Esophagus muscularis mucosa (tissue), 4 donors: ENCODE measurements around the gene CDC123.

Experiments
- EP300 ChIP-seq: sonication (generic); formaldehyde crosslinking; IDR thresholded peaks from one replicate; pipeline ENCODE4 v1.6.1; 2017; ENCODE audit warnings: antibody characterized with exemption
- POLR2A ChIP-seq: fragments of 450-650 bp; IDR thresholded peaks from one replicate; pipeline ENCODE4 v1.6.1; 2017; ENCODE audit warnings: antibody characterized with exemption, moderate library complexity, mild to moderate bottlenecking, low read depth
- TF ChIP-seq, protein P1 (sequence below), 3 experiments: fragments of 200-600 bp in 2 of 3; fragments of 450-650 bp in 1 of 3; sonication (generic) in 2 of 3; IDR thresholded peaks; one replicate each; pipeline ENCODE4 v1.5.1; 2017 to 2019; ENCODE audit warnings: antibody characterized with exemption in 3 of 3, mild to moderate bottlenecking in 2 of 3, moderate library complexity in 1 of 3

DNA sequence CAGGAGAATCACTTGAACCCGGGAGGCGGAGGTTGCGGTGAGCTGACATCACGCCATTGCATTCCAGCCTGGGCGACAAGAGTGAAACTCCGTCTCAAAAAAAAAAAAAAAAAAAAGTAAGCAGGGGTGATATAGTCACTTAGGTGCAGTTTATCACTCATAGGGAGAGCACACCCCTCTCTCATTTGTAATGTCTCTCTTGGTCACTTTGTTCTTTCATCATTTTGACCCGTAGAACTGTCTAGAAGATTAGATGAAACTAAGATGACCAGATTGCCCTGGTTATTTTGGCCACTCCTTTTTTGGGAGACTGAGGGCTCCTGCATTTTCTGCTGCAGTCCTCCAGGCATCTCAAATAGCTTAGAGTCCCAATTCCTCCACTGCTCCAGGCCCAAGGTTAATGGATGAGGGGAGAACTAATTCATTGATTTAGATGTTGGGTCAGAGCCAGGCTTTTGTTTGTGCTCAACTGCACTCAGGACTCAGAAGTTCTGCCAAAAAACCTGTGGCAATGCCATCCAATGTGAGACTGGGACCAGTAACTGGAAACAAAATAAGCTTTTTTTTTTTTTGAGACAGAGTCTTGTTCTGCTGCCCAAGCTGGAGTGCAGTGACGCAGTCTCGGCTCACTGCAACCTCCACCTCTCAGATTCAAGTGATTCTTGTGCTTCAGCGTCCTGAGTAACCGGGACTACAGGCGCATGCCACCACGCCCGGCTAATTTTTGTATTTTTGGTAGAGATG, 103.4 kb downstream of the CDC123 start:
- TF ChIP-seq, protein P1, sequence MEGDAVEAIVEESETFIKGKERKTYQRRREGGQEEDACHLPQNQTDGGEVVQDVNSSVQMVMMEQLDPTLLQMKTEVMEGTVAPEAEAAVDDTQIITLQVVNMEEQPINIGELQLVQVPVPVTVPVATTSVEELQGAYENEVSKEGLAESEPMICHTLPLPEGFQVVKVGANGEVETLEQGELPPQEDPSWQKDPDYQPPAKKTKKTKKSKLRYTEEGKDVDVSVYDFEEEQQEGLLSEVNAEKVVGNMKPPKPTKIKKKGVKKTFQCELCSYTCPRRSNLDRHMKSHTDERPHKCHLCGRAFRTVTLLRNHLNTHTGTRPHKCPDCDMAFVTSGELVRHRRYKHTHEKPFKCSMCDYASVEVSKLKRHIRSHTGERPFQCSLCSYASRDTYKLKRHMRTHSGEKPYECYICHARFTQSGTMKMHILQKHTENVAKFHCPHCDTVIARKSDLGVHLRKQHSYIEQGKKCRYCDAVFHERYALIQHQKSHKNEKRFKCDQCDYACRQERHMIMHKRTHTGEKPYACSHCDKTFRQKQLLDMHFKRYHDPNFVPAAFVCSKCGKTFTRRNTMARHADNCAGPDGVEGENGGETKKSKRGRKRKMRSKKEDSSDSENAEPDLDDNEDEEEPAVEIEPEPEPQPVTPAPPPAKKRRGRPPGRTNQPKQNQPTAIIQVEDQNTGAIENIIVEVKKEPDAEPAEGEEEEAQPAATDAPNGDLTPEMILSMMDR (IDR thresholded peaks at IDR 0.05) = no peak
- TF ChIP-seq POLR2A (no peak), EP300 (no peak)
